Jurkat, Clone E6-1 (cell line): ENCODE data around the gene RUSF1.
A peak's percentile ranks its signal among the peaks of the same experiment; 100 is the strongest.
"Not testable (repeated sequence)": the region's sequence is repeated elsewhere in the genome, so short reads cannot be mapped to it uniquely, and the experiment has no call there.

ENCODE experiments used
- DNase-seq: peaks from one replicate; pipeline ENCODE4 v3.0.0-alpha.2; 2011; ENCODE audit warnings: low read depth, low spot score
- H3K4me3 ChIP-seq: 2 replicates; pipeline ENCODE4 v1.5.1; 2011; ENCODE audit warnings: mild to moderate bottlenecking, low read length, control low read depth, moderate library complexity

RUSF1 gene

GRCh38 chr16:31489616-31490584 lies 18.3 kb downstream of the RUSF1 start:
- H3K4me3 ChIP-seq, result no peak overlapping the region
- DNase-seq, result no peak

- H3K4me3 ChIP-seq, result no peak overlapping the region
- no peak for DNase-seq
These were observed 19.0 kb downstream of the RUSF1 start for GRCh38 chr16:31489298-31489564.

- no peak overlapping the region for H3K4me3 ChIP-seq
- DNase-seq, result no peak
These were observed 19.5 kb downstream of the RUSF1 start for GRCh38 chr16:31488468-31489297.

- peak; percentile 59 for DNase-seq
- peak overlapping the region; percentile 48 for H3K4me3 ChIP-seq
These were observed 20.3 kb downstream of the RUSF1 start for GRCh38 chr16:31487720-31488467.

- H3K4me3 ChIP-seq, result peak overlapping the region; percentile 48
- DNase-seq, result no peak
These were observed 21.0 kb downstream of the RUSF1 start for GRCh38 chr16:31487071-31487719.

- DNase-seq, result no peak
- H3K4me3 ChIP-seq, result no peak overlapping the region
These were observed 22.1 kb downstream of the RUSF1 start for GRCh38 chr16:31486045-31486444.

- no peak for DNase-seq
- no peak overlapping the region for H3K4me3 ChIP-seq
These were observed 22.6 kb downstream of the RUSF1 start for GRCh38 chr16:31485571-31485970.

GRCh38 chr16:31484491-31485171 lies 23.6 kb downstream of the RUSF1 start:
- no peak for DNase-seq
- no peak overlapping the region for H3K4me3 ChIP-seq

GRCh38 chr16:31484048-31484447 lies 24.1 kb downstream of the RUSF1 start:
- DNase-seq, H3K4me3 ChIP-seq: not testable (repeated sequence)

GRCh38 chr16:31483081-31483480 lies 25.1 kb downstream of the RUSF1 start, which contains the start of gene SLC5A2:
Gene SLC5A2 (plus strand): TSS chr16:31483123. CDS start chr16:31483137, 14 bp downstream.
- DNase-seq, result no peak
- no peak within 1 kb of the TSS for H3K4me3 ChIP-seq

GRCh38 chr16:31480851-31481536 lies 27.2 kb downstream of the RUSF1 start:
- H3K4me3 ChIP-seq, result no peak overlapping the region
- DNase-seq, result no peak

- no peak overlapping the region for H3K4me3 ChIP-seq
- DNase-seq, result no peak
These were observed 28.4 kb downstream of the RUSF1 start for GRCh38 chr16:31479751-31480150.

- DNase-seq, result no peak
- no peak overlapping the region for H3K4me3 ChIP-seq
These were observed 29.2 kb downstream of the RUSF1 start for GRCh38 chr16:31478956-31479355.

- H3K4me3 ChIP-seq, result peak overlapping the region; percentile 44
- DNase-seq, result no peak
These were observed 30.7 kb downstream of the RUSF1 start for GRCh38 chr16:31477220-31478216.

GRCh38 chr16:31476303-31477219 lies 31.6 kb downstream of the RUSF1 start:
- DNase-seq, result peak; percentile 72
- H3K4me3 ChIP-seq, result peak overlapping the region; percentile 54

GRCh38 chr16:31475946-31476302 lies 32.3 kb downstream of the RUSF1 start:
- no peak overlapping the region for H3K4me3 ChIP-seq
- DNase-seq, result no peak
